Measurements from ENCODE around the gene RCC2.

Gene RCC2

GRCh38 chr1:17375651-17376050 lies 63.8 kb downstream of the RCC2 start:
- ATAC-seq, result no peak
- no peak for TF ChIP-seq ZFP30 (CRISPR knock-in tag; IDR thresholded peaks at IDR 0.05)
- no peak for TF ChIP-seq POU6F1 (CRISPR knock-in tag; IDR thresholded peaks at IDR 0.05; ENCODE audit: borderline replicate concordance, low read depth)
- TF ChIP-seq RARB (CRISPR knock-in tag; IDR thresholded peaks at IDR 0.05), result no peak
- no peak for TF ChIP-seq ZNF565 (CRISPR knock-in tag; conservative IDR thresholded peaks at IDR 0.05; ENCODE audit: low read depth)
- no peak for TF ChIP-seq ARNTL (CRISPR knock-in tag; IDR thresholded peaks at IDR 0.05; ENCODE audit: borderline replicate concordance, low read depth)
- TF ChIP-seq TOX (CRISPR knock-in tag; IDR thresholded peaks at IDR 0.05; ENCODE audit: borderline replicate concordance), result no peak
- TF ChIP-seq, protein P1, sequence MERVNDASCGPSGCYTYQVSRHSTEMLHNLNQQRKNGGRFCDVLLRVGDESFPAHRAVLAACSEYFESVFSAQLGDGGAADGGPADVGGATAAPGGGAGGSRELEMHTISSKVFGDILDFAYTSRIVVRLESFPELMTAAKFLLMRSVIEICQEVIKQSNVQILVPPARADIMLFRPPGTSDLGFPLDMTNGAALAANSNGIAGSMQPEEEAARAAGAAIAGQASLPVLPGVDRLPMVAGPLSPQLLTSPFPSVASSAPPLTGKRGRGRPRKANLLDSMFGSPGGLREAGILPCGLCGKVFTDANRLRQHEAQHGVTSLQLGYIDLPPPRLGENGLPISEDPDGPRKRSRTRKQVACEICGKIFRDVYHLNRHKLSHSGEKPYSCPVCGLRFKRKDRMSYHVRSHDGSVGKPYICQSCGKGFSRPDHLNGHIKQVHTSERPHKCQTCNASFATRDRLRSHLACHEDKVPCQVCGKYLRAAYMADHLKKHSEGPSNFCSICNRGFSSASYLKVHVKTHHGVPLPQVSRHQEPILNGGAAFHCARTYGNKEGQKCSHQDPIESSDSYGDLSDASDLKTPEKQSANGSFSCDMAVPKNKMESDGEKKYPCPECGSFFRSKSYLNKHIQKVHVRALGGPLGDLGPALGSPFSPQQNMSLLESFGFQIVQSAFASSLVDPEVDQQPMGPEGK (CRISPR knock-in tag; IDR thresholded peaks at IDR 0.05; ENCODE audit: borderline replicate concordance), result no peak
- no peak for TF ChIP-seq CSDC2 (CRISPR knock-in tag; IDR thresholded peaks at IDR 0.05)
- no peak for TF ChIP-seq PPARA (CRISPR knock-in tag; IDR thresholded peaks at IDR 0.05; ENCODE audit: borderline replicate concordance)
- no peak for TF ChIP-seq CSRNP3 (CRISPR knock-in tag; IDR thresholded peaks at IDR 0.05)

DNA sequence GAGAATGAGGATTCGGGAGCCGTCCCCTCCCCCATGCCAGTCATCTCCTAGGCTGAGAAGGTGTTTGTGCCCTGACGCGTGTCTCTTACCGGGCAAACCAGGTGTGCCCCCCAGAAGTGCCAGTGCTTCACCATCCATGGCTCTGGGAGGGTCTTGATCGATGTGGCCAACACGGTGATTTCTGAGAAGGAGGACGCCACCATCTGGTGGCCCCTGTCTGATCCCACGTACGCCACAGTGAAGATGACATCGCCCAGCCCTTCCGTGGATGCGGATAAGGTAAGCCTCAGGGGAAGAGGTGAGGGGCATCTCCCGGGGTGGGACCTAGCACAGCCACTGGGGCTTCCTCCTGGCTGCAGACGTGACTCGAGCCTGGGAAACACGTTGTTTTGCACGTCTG lies 66.5 kb downstream of the RCC2 start:
- TF ChIP-seq SNAI2 (CRISPR knock-in tag; IDR thresholded peaks at IDR 0.05) (no peak), PPARA (CRISPR knock-in tag; IDR thresholded peaks at IDR 0.05; ENCODE audit: borderline replicate concordance) (no peak), ZFP30 (CRISPR knock-in tag; IDR thresholded peaks at IDR 0.05) (no peak), ESRRG (CRISPR knock-in tag; IDR thresholded peaks at IDR 0.05) (no peak), ARNTL (CRISPR knock-in tag; IDR thresholded peaks at IDR 0.05; ENCODE audit: borderline replicate concordance, low read depth) (no peak), ZNF8 (CRISPR knock-in tag; IDR thresholded peaks at IDR 0.05) (no peak), TOX (CRISPR knock-in tag; IDR thresholded peaks at IDR 0.05; ENCODE audit: borderline replicate concordance) (no peak), POU6F1 (CRISPR knock-in tag; IDR thresholded peaks at IDR 0.05; ENCODE audit: borderline replicate concordance, low read depth) (no peak), ZNF70 (CRISPR knock-in tag; IDR thresholded peaks at IDR 0.05) (no peak), GLIS3 (CRISPR knock-in tag; IDR thresholded peaks at IDR 0.05) (no peak), TCF4 (CRISPR knock-in tag; IDR thresholded peaks at IDR 0.05; ENCODE audit: borderline replicate concordance) (no peak), ZFP3 (CRISPR knock-in tag; IDR thresholded peaks at IDR 0.05) (no peak), CSRNP3 (CRISPR knock-in tag; IDR thresholded peaks at IDR 0.05) (no peak)
- TF ChIP-seq, protein P1 (CRISPR knock-in tag; IDR thresholded peaks at IDR 0.05; ENCODE audit: borderline replicate concordance), result no peak
- no peak for ATAC-seq

DNA sequence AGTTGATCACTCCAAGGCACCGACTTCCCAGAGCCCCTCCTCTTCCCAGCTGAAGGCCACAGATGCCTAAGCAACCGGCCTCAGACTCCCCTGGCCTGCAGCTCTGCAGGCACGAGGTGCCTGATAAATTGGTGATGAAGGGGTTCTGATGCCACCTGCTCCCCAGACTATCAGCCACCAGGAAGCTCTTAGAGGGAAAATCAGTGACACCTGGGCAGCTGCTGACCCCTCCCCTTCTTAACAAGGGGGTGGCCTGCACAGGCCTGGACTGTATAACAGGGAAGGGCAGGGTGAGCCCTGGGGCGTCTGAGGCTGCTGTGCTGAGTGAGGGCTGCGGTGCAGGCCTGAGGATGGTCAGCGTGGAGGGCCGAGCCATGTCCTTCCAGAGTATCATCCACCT lies 67.6 kb downstream of the RCC2 start, which contains the start of gene PADI6:
PADI6 (plus strand) TSS at position 301 of the 400 bp plus-strand sequence; CDS start at position 351, 50 bp downstream.
- no peak for ATAC-seq
- TF ChIP-seq ZFP3 (CRISPR knock-in tag; IDR thresholded peaks at IDR 0.05) (no peak), OSR1 (CRISPR knock-in tag; IDR thresholded peaks at IDR 0.05) (no peak), CREB5 (CRISPR knock-in tag; IDR thresholded peaks at IDR 0.05; ENCODE audit: low read depth) (no peak), ZFP30 (CRISPR knock-in tag; IDR thresholded peaks at IDR 0.05) (no peak), CSRNP3 (CRISPR knock-in tag; IDR thresholded peaks at IDR 0.05) (no peak), ZNF70 (CRISPR knock-in tag; IDR thresholded peaks at IDR 0.05) (no peak), ISL1 (CRISPR knock-in tag; IDR thresholded peaks at IDR 0.05) (no peak)
- TF ChIP-seq, protein P2, sequence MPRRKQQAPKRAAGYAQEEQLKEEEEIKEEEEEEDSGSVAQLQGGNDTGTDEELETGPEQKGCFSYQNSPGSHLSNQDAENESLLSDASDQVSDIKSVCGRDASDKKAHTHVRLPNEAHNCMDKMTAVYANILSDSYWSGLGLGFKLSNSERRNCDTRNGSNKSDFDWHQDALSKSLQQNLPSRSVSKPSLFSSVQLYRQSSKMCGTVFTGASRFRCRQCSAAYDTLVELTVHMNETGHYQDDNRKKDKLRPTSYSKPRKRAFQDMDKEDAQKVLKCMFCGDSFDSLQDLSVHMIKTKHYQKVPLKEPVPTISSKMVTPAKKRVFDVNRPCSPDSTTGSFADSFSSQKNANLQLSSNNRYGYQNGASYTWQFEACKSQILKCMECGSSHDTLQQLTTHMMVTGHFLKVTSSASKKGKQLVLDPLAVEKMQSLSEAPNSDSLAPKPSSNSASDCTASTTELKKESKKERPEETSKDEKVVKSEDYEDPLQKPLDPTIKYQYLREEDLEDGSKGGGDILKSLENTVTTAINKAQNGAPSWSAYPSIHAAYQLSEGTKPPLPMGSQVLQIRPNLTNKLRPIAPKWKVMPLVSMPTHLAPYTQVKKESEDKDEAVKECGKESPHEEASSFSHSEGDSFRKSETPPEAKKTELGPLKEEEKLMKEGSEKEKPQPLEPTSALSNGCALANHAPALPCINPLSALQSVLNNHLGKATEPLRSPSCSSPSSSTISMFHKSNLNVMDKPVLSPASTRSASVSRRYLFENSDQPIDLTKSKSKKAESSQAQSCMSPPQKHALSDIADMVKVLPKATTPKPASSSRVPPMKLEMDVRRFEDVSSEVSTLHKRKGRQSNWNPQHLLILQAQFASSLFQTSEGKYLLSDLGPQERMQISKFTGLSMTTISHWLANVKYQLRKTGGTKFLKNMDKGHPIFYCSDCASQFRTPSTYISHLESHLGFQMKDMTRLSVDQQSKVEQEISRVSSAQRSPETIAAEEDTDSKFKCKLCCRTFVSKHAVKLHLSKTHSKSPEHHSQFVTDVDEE (CRISPR knock-in tag; IDR thresholded peaks at IDR 0.05), result no peak
